Loucy (cell line): ENCODE measurements around the gene SOX4.

Experiments
- CTCF ChIP-seq: fragments of 200-600 bp; sonication (generic); conservative IDR thresholded peaks from 2 replicates; pipeline ENCODE4 v1.5.1; 2014; ENCODE audit warnings: mild to moderate bottlenecking, antibody characterized with exemption, low read length
- EZH2phosphoT487 ChIP-seq: fragments of 200-600 bp; IDR thresholded peaks from 2 replicates; pipeline ENCODE4 v1.6.1; 2018; ENCODE audit warnings: antibody characterized with exemption, mild to moderate bottlenecking, moderate library complexity, borderline replicate concordance

- TF ChIP-seq CTCF (no peak), EZH2phosphoT487 (no peak)
Measured at GRCh38 chr6:21626756-21627155, 33.2 kb downstream of the SOX4 start.
